Dermis microvascular lymphatic vessel endothelial cell (primary cell): ENCODE results near the gene CREB5. TPM values are rescaled to one million over a fixed set of nuclear protein-coding genes. Genes with fewer than 3 reads are reported as not detected.

Experiments used
- DNase-seq, 2 donors: peaks; one replicate each; pipeline versions ENCODE4 v3.0.0 to v3.0.0-alpha.2; 2010; ENCODE audit warnings: low read depth in 2 of 2
- total RNA-seq: library from RNA; depleted of rRNA; stranded (reverse); fragments of >200 nt; gene quantifications from 2 replicates; pipeline ENCODE4 v1.2.1, GENCODE V29; 2014

CREB5 gene
- total RNA-seq, 1 donor from 2014 or later, result 3.0 TPM

- no peak for DNase-seq
These were observed 266.2 kb downstream of the CREB5 start for GRCh38 chr7:28678431-28678965.

GRCh38 chr7:28681693-28682310 lies 269.5 kb downstream of the CREB5 start:
- DNase-seq, result no peak

- DNase-seq, result no peak
These were observed 270.5 kb downstream of the CREB5 start for GRCh38 chr7:28682801-28683200.

- no peak for DNase-seq
These were observed 272.4 kb downstream of the CREB5 start for GRCh38 chr7:28684650-28685241.

- no peak for DNase-seq
These were observed 272.9 kb downstream of the CREB5 start for GRCh38 chr7:28685242-28685643.

- peak; percentile 96 to 98 for DNase-seq
These were observed 273.5 kb downstream of the CREB5 start for GRCh38 chr7:28685644-28686417.

- DNase-seq, result peak; percentile 20 to 67
These were observed 274.1 kb downstream of the CREB5 start for GRCh38 chr7:28686418-28686800.

GRCh38 chr7:28687537-28687936 lies 275.2 kb downstream of the CREB5 start:
- DNase-seq, result no peak

- no peak for DNase-seq
These were observed 275.9 kb downstream of the CREB5 start for GRCh38 chr7:28688174-28688573.

GRCh38 chr7:28688651-28689050 lies 276.3 kb downstream of the CREB5 start:
- DNase-seq, result no peak

- peak in 1 of 2 donors; percentile 10 for DNase-seq
These were observed 283.3 kb downstream of the CREB5 start for GRCh38 chr7:28695300-28696295.

GRCh38 chr7:28697913-28698563 lies 285.7 kb downstream of the CREB5 start:
- no peak for DNase-seq

- DNase-seq, result no peak
These were observed 286.5 kb downstream of the CREB5 start for GRCh38 chr7:28698840-28699239.

GRCh38 chr7:28700096-28700495 lies 287.8 kb downstream of the CREB5 start:
- DNase-seq, result no peak

- DNase-seq, result no peak
These were observed 288.5 kb downstream of the CREB5 start for GRCh38 chr7:28700790-28701203.

GRCh38 chr7:28701731-28702130 lies 289.4 kb downstream of the CREB5 start:
- no peak for DNase-seq

- DNase-seq, result no peak
These were observed 289.9 kb downstream of the CREB5 start for GRCh38 chr7:28702171-28702570.

- DNase-seq, result no peak
These were observed 290.9 kb downstream of the CREB5 start for GRCh38 chr7:28703037-28703765.

- DNase-seq, result no peak
These were observed 292.4 kb downstream of the CREB5 start for GRCh38 chr7:28704706-28705105.

GRCh38 chr7:28705350-28705749 lies 293.0 kb downstream of the CREB5 start:
- no peak for DNase-seq
